GM12878 (cell line): ENCODE results near the gene HAVCR1. TPM values are rescaled to one million over a fixed set of nuclear protein-coding genes. Genes with fewer than 3 reads are reported as not detected.

Experiments
- ATAC-seq: fragments of 200-7000 bp; cut with Tn5 transposase; 3 replicates; pipeline ENCODE4 v1.9.1; 2020; ENCODE audit warnings: mild to moderate bottlenecking, moderate library complexity
- BruUV-seq: library from RNA; stranded (reverse); fragments of 400-500 nt; replicated peaks from 2 replicates; lab custom pipeline; 2021; lab: Mats Ljungman, UMichigan
- CTCF ChIA-PET: fragments of 300-600 bp; sonication (Branson Sonifier 250); formaldehyde crosslinking; extraction: SDS; loops from one replicate; lab custom pipeline; 2021; ENCODE audit warnings: inconsistent platforms; lab: Yijun Ruan, JAX
- POLR2A ChIA-PET: fragments of 350-600 bp; formaldehyde crosslinking; extraction: SDS; loops from one replicate; lab custom pipeline; 2021; ENCODE audit warnings: inconsistent platforms; lab: Charles Lee
- RAD21 ChIA-PET: fragments of 300-600 bp; sonication (Branson Sonifier 250); formaldehyde crosslinking; loops from one replicate; lab custom pipeline; 2023; ENCODE audit warnings: antibody characterized with exemption; ENCODE audit not compliant: unreplicated experiment; lab: Charles Lee
- SMC1A ChIA-PET: fragments of 300-600 bp; sonication (Branson Sonifier 250); formaldehyde crosslinking; loops from one replicate; lab custom pipeline; 2023; ENCODE audit not compliant: unreplicated experiment, uncharacterized antibody; lab: Charles Lee
- DNase-seq: peaks from one replicate; pipeline ENCODE4 v3.0.0-alpha.2; 2011; ENCODE audit warnings: low read depth, low spot score
- FAIRE-seq: peaks from 3 replicates; lab custom pipeline; 2011; peaks lifted over from hg19 to GRCh38; lab: Jason Lieb, UNC
- H2AFZ ChIP-seq: 2 replicates; pipeline ENCODE4 v1.6.0; 2011; ENCODE audit warnings: low read depth, low read length, control low read depth; ENCODE audit not compliant: control insufficient read depth
- H3K27ac ChIP-seq: 2 replicates; pipeline ENCODE4 v1.5.1; 2011; ENCODE audit warnings: control low read depth; ENCODE audit not compliant: control insufficient read depth, insufficient read depth
- H3K27me3 ChIP-seq, 2 experiments: replicated peaks in 1 of 2; 2 replicates each; pipeline versions ENCODE4 v1.6.0 to v1.6.1; 2011; ENCODE audit warnings: low read length in 1 of 2; ENCODE audit not compliant: control insufficient read depth in 2 of 2, insufficient read depth in 2 of 2
- H3K36me3 ChIP-seq, 2 experiments: 2 replicates each; pipeline ENCODE4 v1.5.1; 2011; ENCODE audit warnings: low read length in 1 of 2; ENCODE audit not compliant: control insufficient read depth in 2 of 2, insufficient read depth in 2 of 2
- H3K4me1 ChIP-seq: 2 replicates; pipeline ENCODE4 v1.6.1; 2011; ENCODE audit warnings: mild to moderate bottlenecking, low read length, moderate library complexity, mixed read lengths; ENCODE audit not compliant: control insufficient read depth, insufficient read depth
- H3K4me2 ChIP-seq: 2 replicates; pipeline ENCODE4 v1.6.0; 2011; ENCODE audit warnings: control low read depth; ENCODE audit not compliant: control insufficient read depth, insufficient read depth
- H3K4me3 ChIP-seq: fragments of 200-600 bp; sonication (generic); 2 replicates; pipeline ENCODE4 v1.5.1; 2016
- H3K79me2 ChIP-seq: 2 replicates; pipeline ENCODE4 v1.6.0; 2011; ENCODE audit warnings: low read length; ENCODE audit not compliant: control insufficient read depth, insufficient read depth
- H3K9ac ChIP-seq: 2 replicates; pipeline ENCODE4 v1.8.0; 2011; ENCODE audit warnings: low read length, control low read depth, mixed read lengths; ENCODE audit not compliant: control insufficient read depth, insufficient read depth
- H3K9me3 ChIP-seq: replicated peaks from 3 replicates; pipeline ENCODE4 v1.5.1; 2011; ENCODE audit warnings: mild to moderate bottlenecking, low read length; ENCODE audit not compliant: control insufficient read depth, insufficient read depth
- H4K20me1 ChIP-seq: 2 replicates; pipeline ENCODE4 v1.6.0; 2011; ENCODE audit not compliant: control insufficient read depth, insufficient read depth
- CREB1 ChIP-seq: IDR thresholded peaks from 2 replicates; pipeline ENCODE4 v1.6.1; 2012; ENCODE audit warnings: low read depth, mild to moderate bottlenecking, inconsistent platforms
- ESRRA ChIP-seq: IDR thresholded peaks from 2 replicates; pipeline ENCODE4 v1.6.1; 2012; ENCODE audit warnings: mild to moderate bottlenecking, low read length, improper control_type of control experiment
- NFIC ChIP-seq: IDR thresholded peaks from 2 replicates; pipeline ENCODE4 v1.6.1; 2012; ENCODE audit warnings: low read depth, mild to moderate bottlenecking, inconsistent platforms, low read length, moderate library complexity
- NFYB ChIP-seq: IDR thresholded peaks from 2 replicates; pipeline ENCODE4 v1.6.1; 2011; ENCODE audit warnings: low read depth, mild to moderate bottlenecking, low read length, improper control_type of control experiment, moderate library complexity; ENCODE audit not compliant: insufficient read depth
- SPI1 ChIP-seq: IDR thresholded peaks from 2 replicates; pipeline ENCODE4 v1.6.1; 2011; ENCODE audit warnings: low read depth, mild to moderate bottlenecking, low read length, moderate library complexity, borderline replicate concordance; ENCODE audit not compliant: insufficient read depth
- SRF ChIP-seq, 2 experiments: IDR thresholded peaks; 2 replicates each; pipeline ENCODE4 v1.6.1; 2011; ENCODE audit warnings: low read depth in 2 of 2, low read length in 2 of 2, mild to moderate bottlenecking in 1 of 2, moderate library complexity in 1 of 2
- WGBS: methylation state at CpG from one replicate; pipeline ENCODE4 v1.1.6; 2016; ENCODE audit warnings: low lambda C conversion rate; ENCODE audit not compliant: insufficient replicate concordance, insufficient coverage; ENCODE audit errors: missing lambda C conversion rate; 5-methylcytosine and 5-hydroxymethylcytosine counted together
- in situ Hi-C: fragments of 300-500 bp; cut with MboI; formaldehyde crosslinking; loops from 9 replicates; pipeline ENCODE4 v1.14.3; 2018; ENCODE audit warnings: mixed read lengths
- intact Hi-C: fragments of 100-400 bp; cut with micrococcal nuclease; formaldehyde crosslinking; loops from one replicate; pipeline ENCODE4 v1.14.2; 2022; ENCODE audit not compliant: unreplicated experiment
- polyA plus RNA-seq, 11 experiments: library from polyadenylated mRNA; depleted of rRNA in 4 of 11; unstranded in 6 of 11; stranded (reverse) in 5 of 11; fragments of >200 nt; fragmentation: Nextera tagmentation in 4 of 11; fragmentation: Illumina TruSeq in 1 of 11; extraction: Ambion mirVana in 4 of 11; extraction: Trizol in 1 of 11; gene quantifications; 1 replicate in 1 of 11; 2 replicates in 10 of 11; pipeline versions ENCODE4 v1.2.1 to v1.2.3, GENCODE V29; 2011 to 2016; ENCODE audit warnings: inconsistent platforms in 2 of 11, missing spikeins in 2 of 11, low read depth in 1 of 11
- total RNA-seq, 4 experiments: library from RNA; depleted of rRNA in 3 of 4; stranded (reverse); fragments of >200 nt in 3 of 4; fragmentation: Illumina TruSeq in 1 of 4; extraction: Trizol in 1 of 4; gene quantifications; 2 replicates each; pipeline versions ENCODE4 v1.2.1 to v1.2.3, GENCODE V29; 2013 to 2021
- TF ChIP-seq, protein P1 (sequence below): fragments of 450-650 bp; formaldehyde crosslinking; IDR thresholded peaks from 2 replicates; pipeline ENCODE4 v1.4.0; 2020; ENCODE audit warnings: mild to moderate bottlenecking, moderate library complexity
- TF ChIP-seq, protein P2 (sequence below): fragments of 150-350 bp; IDR thresholded peaks from 2 replicates; pipeline ENCODE4 v1.6.1; 2016; ENCODE audit warnings: low read depth, low read length

HAVCR1 gene
- total and polyA plus RNA-seq, 10 of the 15 experiments (the other 5 are each of a cell fraction or from before 2014, with no cell fraction given): 0.08 to 0.45 TPM; not detected in 8

DNA sequence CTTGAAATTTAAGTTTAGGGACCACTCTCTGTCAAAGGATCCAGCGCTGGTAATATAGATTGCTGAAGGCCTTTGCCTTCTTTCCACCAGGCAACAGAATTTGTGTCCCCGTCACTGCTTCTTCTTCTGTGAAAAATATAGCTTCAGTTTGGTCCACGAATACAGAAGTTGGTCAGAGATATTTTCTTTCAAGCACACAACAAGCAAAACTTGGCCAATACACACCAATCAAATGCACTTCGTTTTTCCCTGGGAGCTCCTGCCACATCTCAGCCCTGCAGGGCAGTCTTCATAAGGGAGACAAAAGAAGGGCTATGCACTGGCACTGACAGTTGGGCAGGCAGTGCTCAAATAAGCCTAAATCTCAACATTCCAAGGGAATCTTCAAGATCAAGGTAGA is 27.0 kb upstream of the HAVCR1 start:
- Histone ChIP-seq H3K79me2 (no peaks in the 10 kb centered on the region), H3K9me3 (no peaks in the 10 kb centered on the region; the same call in 2 of the 3 replicates), H3K4me3 (no peak overlapping the region), H3K36me3 (no peaks in the 10 kb centered on the region; a peak in 1 of 4 replicates), H2AFZ (no peak overlapping the region), H3K9ac (no peak overlapping the region), H3K4me2 (no peak overlapping the region), H3K4me1 (peaks cover 7% of the 10 kb centered on the region), H4K20me1 (no peaks in the 10 kb centered on the region), H3K27me3 (no peaks in the 10 kb centered on the region), H3K27ac (no peak overlapping the region)
- POLR2A ChIA-PET: no interaction called here
- WGBS: 49% methylated on average over 4 of the region's 4 CpGs
- TF ChIP-seq, protein P1, sequence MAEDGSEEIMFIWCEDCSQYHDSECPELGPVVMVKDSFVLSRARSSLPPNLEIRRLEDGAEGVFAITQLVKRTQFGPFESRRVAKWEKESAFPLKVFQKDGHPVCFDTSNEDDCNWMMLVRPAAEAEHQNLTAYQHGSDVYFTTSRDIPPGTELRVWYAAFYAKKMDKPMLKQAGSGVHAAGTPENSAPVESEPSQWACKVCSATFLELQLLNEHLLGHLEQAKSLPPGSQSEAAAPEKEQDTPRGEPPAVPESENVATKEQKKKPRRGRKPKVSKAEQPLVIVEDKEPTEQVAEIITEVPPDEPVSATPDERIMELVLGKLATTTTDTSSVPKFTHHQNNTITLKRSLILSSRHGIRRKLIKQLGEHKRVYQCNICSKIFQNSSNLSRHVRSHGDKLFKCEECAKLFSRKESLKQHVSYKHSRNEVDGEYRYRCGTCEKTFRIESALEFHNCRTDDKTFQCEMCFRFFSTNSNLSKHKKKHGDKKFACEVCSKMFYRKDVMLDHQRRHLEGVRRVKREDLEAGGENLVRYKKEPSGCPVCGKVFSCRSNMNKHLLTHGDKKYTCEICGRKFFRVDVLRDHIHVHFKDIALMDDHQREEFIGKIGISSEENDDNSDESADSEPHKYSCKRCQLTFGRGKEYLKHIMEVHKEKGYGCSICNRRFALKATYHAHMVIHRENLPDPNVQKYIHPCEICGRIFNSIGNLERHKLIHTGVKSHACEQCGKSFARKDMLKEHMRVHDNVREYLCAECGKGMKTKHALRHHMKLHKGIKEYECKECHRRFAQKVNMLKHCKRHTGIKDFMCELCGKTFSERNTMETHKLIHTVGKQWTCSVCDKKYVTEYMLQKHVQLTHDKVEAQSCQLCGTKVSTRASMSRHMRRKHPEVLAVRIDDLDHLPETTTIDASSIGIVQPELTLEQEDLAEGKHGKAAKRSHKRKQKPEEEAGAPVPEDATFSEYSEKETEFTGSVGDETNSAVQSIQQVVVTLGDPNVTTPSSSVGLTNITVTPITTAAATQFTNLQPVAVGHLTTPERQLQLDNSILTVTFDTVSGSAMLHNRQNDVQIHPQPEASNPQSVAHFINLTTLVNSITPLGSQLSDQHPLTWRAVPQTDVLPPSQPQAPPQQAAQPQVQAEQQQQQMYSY (CRISPR knock-in tag): no peak
- TF ChIP-seq, protein P2, sequence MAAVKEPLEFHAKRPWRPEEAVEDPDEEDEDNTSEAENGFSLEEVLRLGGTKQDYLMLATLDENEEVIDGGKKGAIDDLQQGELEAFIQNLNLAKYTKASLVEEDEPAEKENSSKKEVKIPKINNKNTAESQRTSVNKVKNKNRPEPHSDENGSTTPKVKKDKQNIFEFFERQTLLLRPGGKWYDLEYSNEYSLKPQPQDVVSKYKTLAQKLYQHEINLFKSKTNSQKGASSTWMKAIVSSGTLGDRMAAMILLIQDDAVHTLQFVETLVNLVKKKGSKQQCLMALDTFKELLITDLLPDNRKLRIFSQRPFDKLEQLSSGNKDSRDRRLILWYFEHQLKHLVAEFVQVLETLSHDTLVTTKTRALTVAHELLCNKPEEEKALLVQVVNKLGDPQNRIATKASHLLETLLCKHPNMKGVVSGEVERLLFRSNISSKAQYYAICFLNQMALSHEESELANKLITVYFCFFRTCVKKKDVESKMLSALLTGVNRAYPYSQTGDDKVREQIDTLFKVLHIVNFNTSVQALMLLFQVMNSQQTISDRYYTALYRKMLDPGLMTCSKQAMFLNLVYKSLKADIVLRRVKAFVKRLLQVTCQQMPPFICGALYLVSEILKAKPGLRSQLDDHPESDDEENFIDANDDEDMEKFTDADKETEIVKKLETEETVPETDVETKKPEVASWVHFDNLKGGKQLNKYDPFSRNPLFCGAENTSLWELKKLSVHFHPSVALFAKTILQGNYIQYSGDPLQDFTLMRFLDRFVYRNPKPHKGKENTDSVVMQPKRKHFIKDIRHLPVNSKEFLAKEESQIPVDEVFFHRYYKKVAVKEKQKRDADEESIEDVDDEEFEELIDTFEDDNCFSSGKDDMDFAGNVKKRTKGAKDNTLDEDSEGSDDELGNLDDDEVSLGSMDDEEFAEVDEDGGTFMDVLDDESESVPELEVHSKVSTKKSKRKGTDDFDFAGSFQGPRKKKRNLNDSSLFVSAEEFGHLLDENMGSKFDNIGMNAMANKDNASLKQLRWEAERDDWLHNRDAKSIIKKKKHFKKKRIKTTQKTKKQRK: no peak
- TF ChIP-seq SPI1 (no peak), NFIC (no peak), NFYB (no peak), SRF (IDR thresholded peaks at IDR 0.05; ENCODE audit: low read depth in 2 of 2, low read length in 2 of 2) (no peak), CREB1 (no peak), ESRRA (no peak)
- in situ Hi-C loops: no loop called here
- BruUV-seq: no TSS peak
- intact Hi-C loops: no loop called here
- FAIRE-seq (no peak), DNase-seq (no peak), ATAC-seq (no peak)
- RAD21 ChIA-PET: no interaction called here
- SMC1A ChIA-PET: interaction anchor here (2.2 kb wide), 1 partner anchor 46 kb away, joined by 6 read pairs; no protein-coding TSS in a partner anchor
- CTCF ChIA-PET: interaction anchor here (0.9 kb wide), 1 partner anchor 47 kb away, joined by 3 read pairs; no protein-coding TSS in a partner anchor
